VCaP (cell line): ENCODE results near the gene SH3BP2.

ENCODE experiments used
- H3K27ac ChIP-seq: fragments of 450-650 bp; 2 replicates; pipeline ENCODE4 v1.5.1; 2017
- TF ChIP-seq, protein P1 (sequence below): fragments of 450-650 bp; conservative IDR thresholded peaks from 2 replicates; pipeline ENCODE4 v1.5.1; 2017; ENCODE audit warnings: mild to moderate bottlenecking, moderate library complexity

Gene SH3BP2

DNA sequence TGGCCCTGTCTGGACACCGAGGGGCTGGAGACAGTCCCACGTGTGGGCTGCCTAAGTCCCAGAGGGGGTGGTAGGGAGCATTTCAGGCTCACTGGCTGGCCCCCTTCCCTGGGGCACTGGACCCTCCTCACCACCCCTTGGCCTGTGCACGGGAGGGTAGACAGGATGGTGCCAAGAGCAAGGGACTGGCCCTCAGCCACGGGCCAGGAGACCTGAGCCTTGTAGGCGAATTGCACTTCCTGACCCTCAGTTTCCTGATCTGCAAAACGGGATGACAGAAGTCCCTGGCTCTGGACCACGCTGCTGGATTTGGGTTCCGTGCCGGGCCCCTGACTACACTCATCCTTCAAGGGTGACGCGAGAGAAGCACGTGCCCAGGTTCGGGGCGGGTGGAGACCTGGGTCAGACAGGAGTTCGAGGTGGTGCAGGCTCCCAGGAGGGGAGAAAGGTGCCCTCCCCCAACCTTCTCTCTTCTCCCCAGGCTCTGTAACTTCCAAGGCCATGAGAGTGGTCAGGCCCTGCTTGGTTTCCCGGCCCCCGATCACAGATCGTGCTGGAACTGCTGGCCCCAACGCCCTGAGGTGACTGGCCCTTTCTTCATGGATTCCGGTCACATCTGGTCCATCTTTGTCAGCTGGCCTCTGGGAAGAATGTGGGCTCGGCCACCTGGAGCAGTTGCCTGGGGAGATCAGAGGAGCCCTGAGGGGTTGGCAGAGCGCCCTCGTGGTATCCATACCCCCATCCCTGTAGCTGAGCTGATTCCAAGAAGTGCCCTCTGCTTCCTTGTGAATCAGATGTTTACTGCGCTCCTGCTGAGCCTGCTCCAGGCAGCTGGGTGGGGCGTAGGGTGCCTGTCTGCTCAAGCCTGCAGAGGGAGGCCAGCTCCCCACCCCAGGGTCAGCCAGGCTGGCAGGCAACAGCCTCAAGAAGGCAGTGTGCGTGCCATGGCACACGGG lies 3.3 kb downstream of the SH3BP2 start:
- no peak overlapping the region for H3K27ac ChIP-seq
- TF ChIP-seq, protein P1, sequence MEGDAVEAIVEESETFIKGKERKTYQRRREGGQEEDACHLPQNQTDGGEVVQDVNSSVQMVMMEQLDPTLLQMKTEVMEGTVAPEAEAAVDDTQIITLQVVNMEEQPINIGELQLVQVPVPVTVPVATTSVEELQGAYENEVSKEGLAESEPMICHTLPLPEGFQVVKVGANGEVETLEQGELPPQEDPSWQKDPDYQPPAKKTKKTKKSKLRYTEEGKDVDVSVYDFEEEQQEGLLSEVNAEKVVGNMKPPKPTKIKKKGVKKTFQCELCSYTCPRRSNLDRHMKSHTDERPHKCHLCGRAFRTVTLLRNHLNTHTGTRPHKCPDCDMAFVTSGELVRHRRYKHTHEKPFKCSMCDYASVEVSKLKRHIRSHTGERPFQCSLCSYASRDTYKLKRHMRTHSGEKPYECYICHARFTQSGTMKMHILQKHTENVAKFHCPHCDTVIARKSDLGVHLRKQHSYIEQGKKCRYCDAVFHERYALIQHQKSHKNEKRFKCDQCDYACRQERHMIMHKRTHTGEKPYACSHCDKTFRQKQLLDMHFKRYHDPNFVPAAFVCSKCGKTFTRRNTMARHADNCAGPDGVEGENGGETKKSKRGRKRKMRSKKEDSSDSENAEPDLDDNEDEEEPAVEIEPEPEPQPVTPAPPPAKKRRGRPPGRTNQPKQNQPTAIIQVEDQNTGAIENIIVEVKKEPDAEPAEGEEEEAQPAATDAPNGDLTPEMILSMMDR: no peak

DNA sequence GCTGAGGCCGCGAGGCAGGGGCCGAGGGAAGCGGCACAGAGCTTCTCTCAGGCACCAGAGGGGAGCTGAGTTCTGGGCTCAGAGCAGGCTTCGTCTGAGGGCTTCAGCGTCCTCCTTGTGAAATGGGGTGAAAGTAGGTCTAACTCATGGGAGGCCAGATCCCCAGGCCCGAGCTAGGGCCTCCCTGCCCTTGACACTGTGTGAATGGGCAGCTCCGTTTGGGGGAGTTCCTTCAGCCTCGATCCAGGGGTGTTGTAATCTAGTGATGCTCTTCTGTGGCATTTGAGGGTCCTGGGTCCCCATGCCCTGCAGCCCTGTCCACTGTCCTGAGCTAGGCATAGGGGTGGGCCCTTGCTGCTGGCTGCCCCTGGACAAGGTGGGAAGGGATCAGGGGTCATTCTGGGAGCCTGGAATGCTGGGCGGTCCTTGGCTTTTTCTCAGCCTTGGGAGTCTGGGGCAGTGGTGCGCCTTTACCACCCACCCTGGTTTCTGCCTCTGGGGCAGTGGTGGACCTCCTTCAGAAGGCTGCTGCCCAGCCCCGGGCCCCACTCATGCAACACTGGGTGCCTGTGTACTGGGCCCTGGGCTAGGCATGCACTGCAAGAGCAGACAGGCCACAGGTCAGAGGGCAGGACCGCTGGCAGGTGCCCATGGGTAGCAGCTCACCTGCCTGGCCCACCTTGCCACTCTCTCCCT lies 4.1 kb downstream of the SH3BP2 start:
- TF ChIP-seq, protein P1: no peak
- H3K27ac ChIP-seq: no peak overlapping the region

DNA sequence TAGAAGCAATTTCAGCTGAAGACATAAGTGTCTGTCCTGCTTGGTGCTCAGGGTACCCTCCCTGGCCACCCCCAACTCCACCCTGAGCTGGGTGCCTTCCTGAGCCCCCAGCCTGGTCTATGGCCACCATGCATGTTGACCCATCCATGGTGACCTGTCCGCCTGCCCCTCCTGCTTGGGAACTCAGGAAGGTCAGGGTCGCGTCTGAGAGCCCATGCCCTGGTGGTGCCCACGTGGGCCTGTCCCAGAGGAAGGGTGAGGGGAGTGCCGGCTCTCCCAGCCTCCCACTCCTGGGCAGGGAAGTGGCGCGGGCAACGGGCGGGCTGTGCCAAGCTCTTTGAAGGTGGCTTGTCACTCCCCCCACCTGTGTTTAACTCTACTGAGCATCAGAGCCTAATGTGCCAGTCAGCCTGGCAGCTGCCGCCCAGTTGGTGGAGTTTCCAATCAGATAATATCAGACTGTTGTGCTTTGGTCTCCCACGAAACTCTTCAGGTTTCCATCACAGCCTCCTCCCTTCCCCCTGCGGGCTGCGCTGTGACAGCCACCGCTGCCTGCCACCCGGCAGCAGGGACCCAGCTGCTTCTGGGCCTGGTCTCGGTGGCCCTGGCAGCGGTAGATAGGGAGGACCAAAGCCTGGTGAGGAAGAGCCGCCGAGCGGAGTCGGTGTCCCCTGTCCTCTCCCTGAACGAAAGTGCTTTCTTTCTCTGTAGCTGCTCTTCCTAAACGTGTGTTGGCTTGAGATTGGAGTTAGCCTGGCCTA lies 4.8 kb downstream of the SH3BP2 start:
- TF ChIP-seq, protein P1: no peak
- no peak overlapping the region for H3K27ac ChIP-seq

DNA sequence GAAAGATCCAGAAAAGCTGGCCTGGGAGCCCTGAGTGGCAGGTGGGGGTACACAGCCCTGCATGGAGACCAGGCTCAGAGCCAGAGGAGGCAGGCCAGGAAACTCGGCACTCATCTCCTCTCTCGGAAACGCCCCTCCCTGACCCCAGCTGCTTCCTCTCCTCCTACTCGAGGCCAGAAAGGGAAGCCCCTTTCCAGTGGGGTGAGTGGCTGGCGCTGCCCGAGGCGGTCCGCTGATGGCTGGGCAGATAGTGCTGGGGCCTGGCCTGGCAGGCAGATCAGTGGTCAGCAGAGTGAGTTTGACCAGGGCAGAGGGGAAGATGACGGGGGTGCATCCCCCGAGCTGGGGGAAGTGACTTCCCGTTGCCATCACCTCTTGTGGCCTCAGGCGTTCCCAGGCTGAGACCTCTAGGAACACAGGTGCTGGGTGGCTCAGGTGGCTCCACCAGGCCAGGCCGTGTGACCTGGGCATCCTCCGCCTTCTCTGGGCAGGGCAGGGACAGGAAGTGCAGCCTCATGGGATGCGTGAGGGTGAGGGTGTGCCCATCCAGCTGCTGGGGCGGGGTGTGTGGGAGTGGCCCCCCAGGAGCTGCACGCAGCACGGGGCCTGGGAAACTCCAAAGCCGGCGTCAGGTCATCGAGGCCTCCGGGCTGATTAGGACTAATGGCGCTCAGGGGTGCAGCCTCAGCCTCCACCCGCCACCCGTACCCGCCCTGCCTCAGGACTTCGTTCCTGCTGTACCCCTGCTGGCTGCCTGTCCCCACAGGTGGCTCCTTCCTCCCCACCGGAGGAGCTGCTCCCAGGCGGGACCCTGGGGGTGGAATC lies 5.7 kb downstream of the SH3BP2 start:
- TF ChIP-seq, protein P1: no peak
- H3K27ac ChIP-seq: no peak overlapping the region

DNA sequence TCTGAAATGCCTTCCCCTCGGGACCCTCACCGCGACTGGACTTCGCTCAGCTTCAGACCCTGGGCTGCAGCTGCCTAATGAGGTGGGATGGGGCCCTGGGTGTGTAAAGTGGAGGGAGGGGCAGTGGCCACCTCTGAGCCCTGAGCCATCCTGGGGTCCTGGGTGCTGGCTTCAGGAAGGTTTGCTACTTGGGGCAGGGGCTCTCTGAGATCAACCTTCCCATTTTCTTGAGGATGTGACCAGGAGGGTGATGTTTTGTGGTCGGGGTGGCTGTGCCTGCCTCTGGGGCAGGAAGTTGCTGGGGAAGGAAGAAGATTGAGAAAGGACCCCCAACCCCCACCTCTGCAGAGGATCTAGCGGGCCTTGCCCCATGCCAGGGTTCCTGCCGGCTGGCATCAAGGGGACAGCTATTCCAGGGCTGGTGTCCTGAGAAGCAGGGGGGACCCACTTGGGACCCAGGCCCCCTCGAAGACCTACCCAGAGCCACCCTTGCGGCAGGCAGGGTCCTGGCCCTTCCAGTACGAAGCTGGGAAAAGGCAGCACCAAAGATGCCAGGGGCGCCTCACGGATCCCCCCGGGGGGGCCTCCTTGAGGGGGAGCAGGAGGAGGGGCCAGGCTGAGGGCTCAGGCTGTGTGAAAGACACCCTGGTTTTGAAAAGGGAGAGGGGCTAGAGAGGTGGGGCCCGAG lies 6.5 kb downstream of the SH3BP2 start:
- H3K27ac ChIP-seq: no peak overlapping the region
- TF ChIP-seq, protein P1: no peak

DNA sequence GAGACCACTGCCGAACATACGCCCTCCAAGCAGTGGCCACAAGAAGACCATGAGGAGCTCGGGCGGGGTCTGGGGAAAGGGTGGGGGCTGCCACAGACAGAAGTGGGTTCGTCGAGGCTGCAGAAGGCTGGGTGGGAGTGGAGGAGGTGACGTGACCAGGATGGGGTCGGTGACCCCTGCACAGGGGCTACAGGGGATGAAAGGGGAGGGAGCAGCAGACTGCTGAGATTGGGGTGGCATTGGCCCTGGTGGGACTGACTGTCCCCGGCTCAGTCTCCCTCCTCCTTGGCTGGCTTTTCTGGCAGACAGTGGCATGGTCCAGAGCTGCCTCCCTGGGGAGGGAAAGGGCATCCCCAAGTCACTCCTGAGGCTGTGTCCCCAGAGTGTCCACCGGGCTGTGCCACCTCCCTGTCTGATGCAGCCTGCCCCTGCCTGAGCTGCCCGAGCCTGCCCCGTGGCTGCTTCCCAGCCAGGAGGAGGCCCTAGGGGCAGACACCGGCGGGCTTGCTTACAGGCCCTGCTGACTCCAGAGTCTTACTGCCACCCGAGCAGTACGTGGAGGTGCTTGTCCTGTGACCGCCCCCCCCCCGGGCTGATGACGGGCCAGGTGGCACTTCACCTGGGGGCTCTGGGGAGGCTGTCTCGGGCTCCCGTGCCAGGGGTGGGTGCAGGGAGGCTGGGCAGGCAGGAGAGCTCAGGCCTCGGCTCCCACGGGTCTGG lies 7.2 kb downstream of the SH3BP2 start:
- TF ChIP-seq, protein P1: no peak
- H3K27ac ChIP-seq: no peak overlapping the region
